Activated CD8-positive, alpha-beta T cell treated with anti-CD3 and anti-CD28 coated beads, Interleukin-2, amount 10 ng/mL, durations not matched to agents 7 days and 5 days (primary cell): ENCODE results near the gene EDA. TPM values are rescaled to one million over a fixed set of nuclear protein-coding genes. Genes with fewer than 3 reads are reported as not detected.
"Not testable (repeated sequence)": the region's sequence is repeated elsewhere in the genome, so short reads cannot be mapped to it uniquely, and the experiment has no call there.

ENCODE experiments used
- ATAC-seq: fragments of 150-1000 bp; cut with Tn5 transposase; one replicate; pipeline ENCODE4 v1.10.0; 2021; ENCODE audit warnings: moderate library complexity
- CTCF ChIA-PET: fragments of 350-600 bp; sonication (Branson Sonifier 250); formaldehyde crosslinking; loops from one replicate; lab custom pipeline; 2021; ENCODE audit warnings: antibody characterized with exemption; lab: Charles Lee
- POLR2A ChIA-PET: fragments of 350-600 bp; sonication (Branson Sonifier 250); formaldehyde crosslinking; loops from one replicate; lab custom pipeline; 2021; ENCODE audit warnings: antibody characterized with exemption; lab: Charles Lee
- DNase-seq: peaks from one replicate; pipeline ENCODE4 v3.0.0-alpha.2; 2020
- H3K27ac Mint-ChIP-seq: one replicate; pipeline ENCODE4 v1.8.0; 2021; ENCODE audit warnings: mild to moderate bottlenecking, mixed read lengths
- H3K27me3 Mint-ChIP-seq: one replicate; pipeline ENCODE4 v1.8.0; 2021; ENCODE audit warnings: low read depth, mixed read lengths
- H3K36me3 Mint-ChIP-seq: one replicate; pipeline ENCODE4 v1.8.0; 2021; ENCODE audit warnings: low read depth, mixed read lengths
- H3K4me1 Mint-ChIP-seq: one replicate; pipeline ENCODE4 v1.8.0; 2021; ENCODE audit warnings: low read depth, mixed read lengths
- H3K4me3 Mint-ChIP-seq: one replicate; pipeline ENCODE4 v1.8.0; 2021; ENCODE audit warnings: mild to moderate bottlenecking, mixed read lengths
- H3K9me3 Mint-ChIP-seq: one replicate; pipeline ENCODE4 v1.8.0; 2022; ENCODE audit warnings: mixed read lengths; ENCODE audit not compliant: insufficient read depth
- total RNA-seq, 2 experiments: library from RNA; stranded (reverse); gene quantifications; one replicate each; pipeline ENCODE4 v1.2.3, GENCODE V29; 2021

EDA gene
- total RNA-seq, 2 experiments from 2014 or later: 0.53 to 0.76 TPM

GRCh38 chrX:69759921-69760625 lies 144.2 kb downstream of the EDA start:
- H3K4me3 Mint-ChIP-seq: no peak overlapping the region
- no peaks in the 10 kb centered on the region for H3K27me3 Mint-ChIP-seq
- CTCF ChIA-PET: no interaction called here
- ATAC-seq (no peak), DNase-seq (no peak)
- H3K9me3 Mint-ChIP-seq: no peaks in the 10 kb centered on the region
- no peaks in the 10 kb centered on the region for H3K4me1 Mint-ChIP-seq
- POLR2A ChIA-PET: no interaction called here
- H3K27ac Mint-ChIP-seq: no peak overlapping the region
- H3K36me3 Mint-ChIP-seq: no peaks in the 10 kb centered on the region

DNA sequence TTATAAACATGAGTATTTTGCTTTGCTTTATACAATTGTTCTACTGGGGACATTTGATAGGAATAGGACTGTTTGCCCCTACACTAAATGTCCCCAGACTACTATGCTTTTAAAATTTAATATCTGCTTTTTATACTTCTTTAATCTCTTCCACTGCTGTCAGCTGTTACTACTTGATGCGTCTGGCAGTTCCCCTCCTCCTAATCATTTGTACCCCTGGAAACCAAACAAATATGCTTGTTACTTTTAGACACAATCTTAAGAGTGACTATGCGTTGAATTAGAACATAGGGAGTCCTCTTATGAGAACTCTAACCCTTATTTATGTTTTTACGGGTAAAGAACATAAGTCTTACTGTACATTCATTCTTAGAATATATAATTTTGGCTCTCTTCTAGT lies 145.7 kb downstream of the EDA start:
- Mint-ChIP-seq H3K27me3 (no peaks in the 10 kb centered on the region), H3K9me3 (no peaks in the 10 kb centered on the region), H3K4me3 (no peak overlapping the region), H3K36me3 (no peaks in the 10 kb centered on the region), H3K27ac (no peak overlapping the region), H3K4me1 (no peaks in the 10 kb centered on the region)
- DNase-seq (no peak), ATAC-seq (no peak)
- ChIA-PET POLR2A (no interaction called here), CTCF (no interaction called here)

DNA sequence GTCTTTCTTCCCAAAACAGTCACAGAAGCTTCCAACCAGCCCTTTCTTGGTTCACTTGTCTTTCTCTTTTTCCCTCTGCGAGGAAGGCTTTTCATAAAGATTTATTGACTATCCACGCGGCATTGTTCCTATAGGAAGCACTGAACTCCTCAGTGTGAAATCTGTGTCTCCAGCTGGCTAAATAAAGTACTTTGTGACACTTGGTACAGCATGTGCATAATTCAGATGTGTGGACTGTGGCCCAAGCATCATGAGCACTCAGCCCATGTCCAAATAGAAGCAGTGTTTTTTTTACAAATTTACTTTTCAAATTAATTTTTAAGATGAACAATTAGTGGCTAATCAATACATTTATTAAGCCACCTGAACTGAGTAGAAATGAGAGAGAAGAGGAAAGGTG lies 146.4 kb downstream of the EDA start:
- ChIA-PET CTCF (no interaction called here), POLR2A (no interaction called here)
- ATAC-seq (no peak), DNase-seq (no peak)
- no peak overlapping the region for H3K27ac Mint-ChIP-seq
- H3K27me3 Mint-ChIP-seq: no peaks in the 10 kb centered on the region
- no peaks in the 10 kb centered on the region for H3K4me1 Mint-ChIP-seq
- H3K4me3 Mint-ChIP-seq: no peak overlapping the region
- no peaks in the 10 kb centered on the region for H3K36me3 Mint-ChIP-seq
- no peaks in the 10 kb centered on the region for H3K9me3 Mint-ChIP-seq

DNA sequence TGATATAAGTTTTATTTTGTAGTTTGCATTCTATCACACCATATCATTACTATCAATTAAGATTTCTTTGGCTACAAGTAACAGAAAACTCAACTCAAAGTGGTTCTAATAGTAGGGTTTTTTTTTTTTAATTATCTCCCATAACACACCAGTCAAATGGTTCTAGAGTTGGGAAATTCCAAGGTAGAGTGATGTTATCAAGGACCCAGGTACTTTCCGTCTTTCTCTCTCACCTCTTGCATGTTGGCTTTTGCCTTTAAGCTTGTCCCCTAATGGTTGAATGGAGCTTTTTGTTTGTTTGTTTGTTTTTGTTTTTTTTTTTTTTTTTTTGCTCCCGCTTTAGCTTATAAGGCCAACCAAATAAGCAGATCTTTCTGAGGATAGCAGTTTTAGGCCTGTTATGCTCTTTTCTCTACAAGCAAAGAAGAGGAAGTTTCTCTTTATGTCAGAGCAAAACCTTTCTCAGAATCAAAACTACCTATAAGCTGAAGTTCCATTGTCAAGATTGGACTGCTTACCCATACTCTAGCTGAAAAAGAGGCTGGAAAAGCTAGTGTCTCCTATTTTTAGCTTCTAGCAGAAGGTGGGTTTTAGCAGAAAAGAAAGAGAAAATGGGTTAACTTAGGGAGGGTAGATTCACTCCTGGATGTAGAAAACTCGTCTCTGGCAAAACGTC lies 177.5 kb downstream of the EDA start:
- Mint-ChIP-seq H3K27ac (no peak overlapping the region), H3K9me3 (no peaks in the 10 kb centered on the region), H3K27me3 (no peaks in the 10 kb centered on the region), H3K4me1 (no peaks in the 10 kb centered on the region), H3K36me3 (no peaks in the 10 kb centered on the region), H3K4me3 (no peak overlapping the region)
- DNase-seq (no peak), ATAC-seq (no peak)
- ChIA-PET CTCF (no interaction called here), POLR2A (no interaction called here)

DNA sequence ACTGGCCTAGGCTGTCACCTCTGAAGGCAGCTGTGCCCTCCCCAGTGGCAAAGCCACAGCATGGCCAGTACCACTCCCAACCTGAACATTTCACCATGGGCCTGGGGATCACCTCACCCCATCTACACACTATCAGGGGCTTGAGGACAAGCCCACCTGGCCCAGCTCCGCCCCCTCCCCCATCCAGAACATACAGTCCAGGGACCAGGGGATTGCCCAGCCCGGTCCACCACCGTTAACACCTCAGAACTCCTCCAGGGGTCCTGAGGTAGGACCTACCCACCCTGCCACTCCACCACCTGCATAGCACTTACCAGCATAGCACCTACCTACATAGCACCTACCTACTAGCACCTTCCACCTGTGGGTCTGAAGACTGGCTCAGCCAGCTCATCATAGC lies 179.8 kb downstream of the EDA start:
- ChIA-PET POLR2A (no interaction called here), CTCF (no interaction called here)
- Mint-ChIP-seq H3K27me3 (no peaks in the 10 kb centered on the region), H3K4me3 (no peak overlapping the region), H3K4me1 (no peaks in the 10 kb centered on the region), H3K36me3 (no peaks in the 10 kb centered on the region), H3K27ac (no peak overlapping the region), H3K9me3 (no peaks in the 10 kb centered on the region)
- DNase-seq (no peak), ATAC-seq (no peak)

GRCh38 chrX:69807400-69807799 lies 191.5 kb downstream of the EDA start:
- POLR2A ChIA-PET: no interaction called here
- no peak for ATAC-seq
- H3K9me3 Mint-ChIP-seq: no peaks in the 10 kb centered on the region

GRCh38 chrX:69808375-69808774 lies 192.5 kb downstream of the EDA start:
- H3K4me1 Mint-ChIP-seq: peaks cover 13% of the 10 kb centered on the region
- POLR2A ChIA-PET: no interaction called here
- no peaks in the 10 kb centered on the region for H3K9me3 Mint-ChIP-seq
- H3K27me3 Mint-ChIP-seq: no peaks in the 10 kb centered on the region
- no peaks in the 10 kb centered on the region for H3K36me3 Mint-ChIP-seq
- DNase-seq (no peak), ATAC-seq (peak; percentile 30)
- CTCF ChIA-PET: no interaction called here
- H3K4me3 Mint-ChIP-seq: no peak overlapping the region
- no peak overlapping the region for H3K27ac Mint-ChIP-seq

More at GRCh38 chrX:69807400-69807799, 191.5 kb downstream of the EDA start:
- no peak for DNase-seq
- CTCF ChIA-PET: no interaction called here
- Mint-ChIP-seq H3K4me3 (no peak overlapping the region), H3K36me3 (no peaks in the 10 kb centered on the region), H3K4me1 (peaks cover 13% of the 10 kb centered on the region), H3K27ac (no peak overlapping the region), H3K27me3 (no peaks in the 10 kb centered on the region)

- H3K4me1 Mint-ChIP-seq: peaks cover 6% of the 10 kb centered on the region
- H3K27me3 Mint-ChIP-seq: no peaks in the 10 kb centered on the region
- no peaks in the 10 kb centered on the region for H3K9me3 Mint-ChIP-seq
- POLR2A ChIA-PET: no interaction called here
- DNase-seq: no peak
- CTCF ChIA-PET: no interaction called here
- no peak overlapping the region for H3K4me3 Mint-ChIP-seq
- no peak for ATAC-seq
- no peaks in the 10 kb centered on the region for H3K36me3 Mint-ChIP-seq
- H3K27ac Mint-ChIP-seq: no peak overlapping the region
Measured at GRCh38 chrX:69813677-69814076, 197.8 kb downstream of the EDA start.

DNA sequence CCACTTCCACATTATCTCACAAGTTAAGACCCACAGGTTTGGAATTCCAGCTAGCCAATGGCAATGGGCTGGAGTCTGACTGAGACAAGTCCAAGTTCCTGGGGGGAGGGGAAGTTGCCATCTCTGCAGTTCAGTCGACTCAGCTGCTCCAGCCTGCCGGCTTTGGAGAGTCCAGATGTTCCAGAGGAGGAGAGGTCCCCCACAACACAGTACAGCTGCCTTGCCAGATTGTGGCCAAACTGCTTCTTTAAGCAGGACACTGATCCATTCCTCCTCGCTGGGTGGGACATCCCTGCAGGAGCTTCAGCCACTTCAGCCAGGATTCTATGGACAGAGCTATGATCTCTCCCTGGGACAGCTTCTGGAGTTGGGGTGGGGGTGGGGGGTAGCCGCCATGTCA lies 199.2 kb downstream of the EDA start:
- peaks cover 6% of the 10 kb centered on the region for H3K4me1 Mint-ChIP-seq
- POLR2A ChIA-PET: no interaction called here
- ATAC-seq (no peak), DNase-seq (no peak)
- H3K36me3 Mint-ChIP-seq: no peaks in the 10 kb centered on the region
- no peaks in the 10 kb centered on the region for H3K27me3 Mint-ChIP-seq
- H3K9me3 Mint-ChIP-seq: no peaks in the 10 kb centered on the region
- H3K27ac Mint-ChIP-seq: no peak overlapping the region
- CTCF ChIA-PET: no interaction called here
- no peak overlapping the region for H3K4me3 Mint-ChIP-seq

GRCh38 chrX:69815519-69815918 lies 199.6 kb downstream of the EDA start:
- no peaks in the 10 kb centered on the region for H3K9me3 Mint-ChIP-seq
- CTCF ChIA-PET: no interaction called here
- no peak overlapping the region for H3K27ac Mint-ChIP-seq
- peaks cover 6% of the 10 kb centered on the region for H3K4me1 Mint-ChIP-seq
- no peaks in the 10 kb centered on the region for H3K27me3 Mint-ChIP-seq
- no peaks in the 10 kb centered on the region for H3K36me3 Mint-ChIP-seq
- ATAC-seq (no peak), DNase-seq (no peak)
- POLR2A ChIA-PET: no interaction called here
- no peak overlapping the region for H3K4me3 Mint-ChIP-seq

DNA sequence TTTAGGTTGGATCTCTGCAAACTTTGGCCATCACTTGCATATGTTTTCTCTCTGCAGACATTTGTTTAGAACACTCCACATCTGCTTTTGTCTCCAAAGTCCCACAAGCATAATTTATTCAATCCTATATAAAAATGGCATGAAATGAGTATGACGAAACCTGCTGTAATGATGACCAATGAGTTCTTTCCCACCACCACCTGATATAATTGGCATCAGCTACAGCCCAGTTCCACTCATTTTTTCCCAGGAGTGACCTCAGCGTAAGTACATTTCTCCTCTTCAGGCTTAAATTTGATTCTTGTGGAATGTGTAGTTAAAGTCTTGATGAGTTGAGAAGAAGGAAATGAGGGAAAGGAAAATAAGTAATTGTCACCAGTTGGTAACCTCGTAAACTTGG lies 228.7 kb downstream of the EDA start:
- H3K36me3 Mint-ChIP-seq: no peaks in the 10 kb centered on the region

DNA sequence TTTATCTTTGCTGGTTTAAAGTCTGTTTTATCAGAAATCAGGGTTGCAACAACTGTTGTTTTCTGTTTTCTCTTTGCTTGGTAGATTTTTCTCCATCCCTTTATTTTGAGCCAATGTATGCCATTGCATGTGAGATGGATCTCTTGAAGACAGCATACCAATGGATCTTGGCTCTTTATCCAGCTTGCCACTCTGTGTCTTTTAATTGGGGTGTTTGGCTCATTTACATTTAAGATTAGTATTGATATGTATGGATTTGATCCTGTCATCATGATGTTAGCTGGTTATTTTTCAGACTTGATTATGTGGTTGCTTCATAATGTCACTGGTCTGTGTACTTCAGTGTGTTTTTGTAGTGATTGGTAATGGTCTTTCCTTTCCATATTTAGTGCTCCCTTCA lies 244.1 kb downstream of the EDA start:
- ATAC-seq, H3K4me3 Mint-ChIP-seq, DNase-seq: not testable (repeated sequence)

More for the DNA sequence above, 228.7 kb downstream of the EDA start:
- Mint-ChIP-seq H3K4me3 (no peak overlapping the region), H3K9me3 (no peaks in the 10 kb centered on the region), H3K4me1 (no peaks in the 10 kb centered on the region), H3K27me3 (no peaks in the 10 kb centered on the region), H3K27ac (no peak overlapping the region)
- ChIA-PET POLR2A (no interaction called here), CTCF (no interaction called here)
- ATAC-seq (no peak), DNase-seq (no peak)

More for the DNA sequence above, 244.1 kb downstream of the EDA start:
- H3K27ac Mint-ChIP-seq, POLR2A ChIA-PET, CTCF ChIA-PET, H3K36me3 Mint-ChIP-seq, H3K4me1 Mint-ChIP-seq, H3K9me3 Mint-ChIP-seq, H3K27me3 Mint-ChIP-seq: not testable (repeated sequence)
